Endothelial cell of umbilical vein (primary cell): ENCODE results near the gene PLA2G4B. TPM values are rescaled to one million over a fixed set of nuclear protein-coding genes. Genes with fewer than 3 reads are reported as not detected.

Experiments used
- BruUV-seq: library from RNA; stranded (reverse); fragments of 400-500 nt; replicated peaks from 2 replicates; lab custom pipeline; 2021; lab: Mats Ljungman, UMichigan
- CTCF ChIA-PET: fragments of 300-600, 350-600 bp; sonication (Branson Sonifier 250); formaldehyde crosslinking; loops from one replicate; lab custom pipeline; 2021; ENCODE audit warnings: antibody characterized with exemption, inconsistent platforms; lab: Charles Lee
- POLR2A ChIA-PET: fragments of 300-600, 350-600 bp; sonication (Branson Sonifier 250); formaldehyde crosslinking; loops from one replicate; lab custom pipeline; 2021; ENCODE audit warnings: antibody characterized with exemption, inconsistent platforms; lab: Charles Lee
- DNase-seq: peaks from one replicate; pipeline ENCODE4 v3.0.0-alpha.2; 2011; ENCODE audit warnings: low read depth, low spot score
- FAIRE-seq: peaks from 2 replicates; lab custom pipeline; 2011; peaks lifted over from hg19 to GRCh38; lab: Jason Lieb, UNC
- H2AFZ ChIP-seq: 2 replicates; pipeline ENCODE4 v1.6.0; 2012; ENCODE audit warnings: low read depth, low read length, control low read depth, inconsistent platforms
- H3K27ac ChIP-seq: 2 replicates; pipeline ENCODE4 v1.5.1; 2011; ENCODE audit warnings: low read depth, mild to moderate bottlenecking, control low read depth, low read length, moderate library complexity; ENCODE audit not compliant: insufficient read depth
- H3K27me3 ChIP-seq, 2 experiments: 2 replicates each; pipeline versions ENCODE4 v1.6.0 to v1.6.1; 2011; ENCODE audit warnings: low read length in 2 of 2, mixed read lengths in 1 of 2; ENCODE audit not compliant: control insufficient read depth in 2 of 2, insufficient read depth in 2 of 2
- H3K36me3 ChIP-seq, 2 experiments: 2 replicates in 1 of 2; 3 replicates in 1 of 2; pipeline ENCODE4 v1.5.1; 2011; ENCODE audit warnings: low read length in 2 of 2, mild to moderate bottlenecking in 1 of 2, moderate library complexity in 1 of 2; ENCODE audit not compliant: control insufficient read depth in 2 of 2, insufficient read depth in 2 of 2; ENCODE audit errors: extremely low read depth in 1 of 2
- H3K4me1 ChIP-seq: 3 replicates; pipeline ENCODE4 v1.5.1; 2011; ENCODE audit warnings: mild to moderate bottlenecking, low read length; ENCODE audit not compliant: control insufficient read depth, insufficient read depth; ENCODE audit errors: extremely low read depth
- H3K4me2 ChIP-seq: 2 replicates; pipeline ENCODE4 v1.6.1; 2011; ENCODE audit warnings: low read length, control low read depth, mixed read lengths; ENCODE audit not compliant: insufficient read depth
- H3K4me3 ChIP-seq, 3 experiments: fragments of 200-600 bp in 1 of 3; sonication (generic), shearing (Covaris generic) in 1 of 3; replicated peaks in 1 of 3; 2 replicates each; pipeline ENCODE4 v1.5.1; 2011 to 2016; ENCODE audit warnings: control low read depth in 3 of 3, low read length in 3 of 3, mild to moderate bottlenecking in 2 of 3, inconsistent platforms in 1 of 3, low read depth in 1 of 3, moderate library complexity in 1 of 3; ENCODE audit not compliant: insufficient read depth in 1 of 3
- H3K79me2 ChIP-seq: 2 replicates; pipeline ENCODE4 v1.6.0; 2012; ENCODE audit warnings: low read length, inconsistent platforms; ENCODE audit not compliant: control insufficient read depth, insufficient read depth
- H3K9ac ChIP-seq: replicated peaks from 2 replicates; pipeline ENCODE3; 2011; ENCODE audit warnings: low read length, control low read depth; ENCODE audit not compliant: insufficient read depth; ENCODE audit errors: extremely low read depth
- H3K9me1 ChIP-seq: replicated peaks from 3 replicates; pipeline ENCODE4 v1.6.0; 2011; ENCODE audit warnings: mild to moderate bottlenecking, low read length; ENCODE audit not compliant: control insufficient read depth, insufficient read depth; ENCODE audit errors: extremely low read depth
- H3K9me3 ChIP-seq: replicated peaks from 2 replicates; pipeline ENCODE4 v1.5.1; 2012; ENCODE audit warnings: low read length, inconsistent platforms; ENCODE audit not compliant: control insufficient read depth, insufficient read depth
- H4K20me1 ChIP-seq: replicated peaks from 2 replicates; pipeline ENCODE3; 2011; ENCODE audit warnings: mild to moderate bottlenecking, low read length; ENCODE audit not compliant: control insufficient read depth, insufficient read depth; ENCODE audit errors: extremely low read depth
- CTCF ChIP-seq, 2 donors: IDR thresholded peaks; 1 replicate in 1 of 2; 2 replicates in 1 of 2; pipeline ENCODE4 v1.5.1; 2011; ENCODE audit warnings: low read length in 2 of 2, mild to moderate bottlenecking in 2 of 2, moderate library complexity in 2 of 2, control low read depth in 1 of 2, inconsistent platforms in 1 of 2, low read depth in 1 of 2; ENCODE audit not compliant: insufficient read depth in 1 of 2; ENCODE audit errors: extremely low read depth in 1 of 2
- EZH2 ChIP-seq: IDR thresholded peaks from 2 replicates; pipeline ENCODE4 v1.6.1; 2012; ENCODE audit warnings: borderline replicate concordance, low read depth, mild to moderate bottlenecking, moderate library complexity, low read length, inconsistent platforms; ENCODE audit not compliant: severe bottlenecking
- FOS ChIP-seq: IDR thresholded peaks from 2 replicates; pipeline ENCODE4 v1.6.1; 2011; ENCODE audit warnings: mild to moderate bottlenecking, low read length, moderate library complexity, borderline replicate concordance; ENCODE audit not compliant: insufficient read depth
- GATA2 ChIP-seq: IDR thresholded peaks from 2 replicates; pipeline ENCODE4 v1.7.0; 2011; ENCODE audit warnings: low read depth, mild to moderate bottlenecking, moderate library complexity, mixed read lengths, low read length; ENCODE audit not compliant: insufficient read length, insufficient read depth
- JUN ChIP-seq: IDR thresholded peaks from 2 replicates; pipeline ENCODE4 v1.6.1; 2011; ENCODE audit warnings: borderline replicate concordance, low read depth; ENCODE audit not compliant: insufficient read length, insufficient read depth
- MAX ChIP-seq: IDR thresholded peaks from 2 replicates; pipeline ENCODE4 v1.6.1; 2011; ENCODE audit not compliant: insufficient read depth, insufficient read length
- MYC ChIP-seq: IDR thresholded peaks from one replicate; pipeline ENCODE4 v1.6.1; 2011; ENCODE audit warnings: mild to moderate bottlenecking, low read depth, low read length
- POLR2A ChIP-seq: IDR thresholded peaks from 2 replicates; pipeline ENCODE4 v1.6.1; 2012; ENCODE audit warnings: low read depth, mild to moderate bottlenecking, control low read depth, low read length
- POLR2AphosphoS5 ChIP-seq: IDR thresholded peaks from 2 replicates; pipeline ENCODE4 v1.6.1; 2012; ENCODE audit warnings: low read depth, mild to moderate bottlenecking, control low read depth, low read length, moderate library complexity; ENCODE audit not compliant: insufficient read depth
- dilution Hi-C: fragments of 300-500 bp; cut with MboI; formaldehyde crosslinking; loops from one replicate; pipeline ENCODE4 v1.15.0; 2019; ENCODE audit warnings: low sequenced_read_pairs; ENCODE audit not compliant: extremely low pct_ligation_motif_present
- intact Hi-C: fragments of 100-400 bp; cut with micrococcal nuclease; formaldehyde crosslinking; loops from one replicate; pipeline ENCODE4 v1.10.0; 2022
- polyA plus RNA-seq, 4 experiments: library from polyadenylated mRNA; depleted of rRNA in 3 of 4; stranded (reverse) in 3 of 4; unstranded in 1 of 4; fragments of >200 nt; gene quantifications; 2 replicates each; pipeline versions ENCODE4 v1.2.1 to v1.2.3, GENCODE V29; 2011 to 2012; ENCODE audit warnings: missing spikeins in 1 of 4
- total RNA-seq: library from RNA; stranded (reverse); gene quantifications from 2 replicates; pipeline ENCODE4 v1.2.3, GENCODE V29; 2021

PLA2G4B gene
- total and polyA plus RNA-seq, 2 donors (not counting 3 experiments of a cell fraction or from before 2014, with no cell fraction given) = 4.0 to 7.9 TPM

GRCh38 chr15:41876689-41877088 is 38.0 kb downstream of the PLA2G4B start:
- no peak overlapping the region for H3K4me2 ChIP-seq
- BruUV-seq = no TSS peak
- H3K4me3 ChIP-seq = no peak overlapping the region
- DNase-seq = no peak
- no peak for FAIRE-seq
- H3K9ac ChIP-seq = no peak overlapping the region
- H3K27ac ChIP-seq = no peak overlapping the region
- POLR2A ChIA-PET = no interaction called here
- TF ChIP-seq CTCF (IDR thresholded peaks at IDR 0.05; ENCODE audit: extremely low read depth in 1 of 2, insufficient read depth in 1 of 2, low read depth in 1 of 2, low read length in 2 of 2) = no peak
- TF ChIP-seq MYC = no peak
- no peak for TF ChIP-seq JUN
- no peak for TF ChIP-seq POLR2A
- no peak for TF ChIP-seq MAX
- no peak for TF ChIP-seq EZH2
- no peak for TF ChIP-seq GATA2
- TF ChIP-seq POLR2AphosphoS5 = no peak
- no peak for TF ChIP-seq FOS
- no peaks in the 10 kb centered on the region for H3K9me3 ChIP-seq
- no peaks in the 10 kb centered on the region for H3K27me3 ChIP-seq
- dilution Hi-C loops = no loop called here
- no peaks in the 10 kb centered on the region for H3K4me1 ChIP-seq
- no peaks in the 10 kb centered on the region for H3K9me1 ChIP-seq
- no peaks in the 10 kb centered on the region for H4K20me1 ChIP-seq
- no peaks in the 10 kb centered on the region for H3K79me2 ChIP-seq
- no peak overlapping the region for H2AFZ ChIP-seq
- CTCF ChIA-PET = interaction anchor here (0.6 to 1.4 kb wide), 3 partner anchors 13 to 625 kb away, joined by 3 read pairs; no protein-coding TSS in a partner anchor
- intact Hi-C loops = no loop called here
- H3K36me3 ChIP-seq = peaks cover 0 to 46% of the 10 kb centered on the region in 2 experiments
